ENCODE results near the gene SLC25A2.
"Not testable (repeated sequence)": the region's sequence is repeated elsewhere in the genome, so short reads cannot be mapped to it uniquely, and the experiment has no call there.

DNA sequence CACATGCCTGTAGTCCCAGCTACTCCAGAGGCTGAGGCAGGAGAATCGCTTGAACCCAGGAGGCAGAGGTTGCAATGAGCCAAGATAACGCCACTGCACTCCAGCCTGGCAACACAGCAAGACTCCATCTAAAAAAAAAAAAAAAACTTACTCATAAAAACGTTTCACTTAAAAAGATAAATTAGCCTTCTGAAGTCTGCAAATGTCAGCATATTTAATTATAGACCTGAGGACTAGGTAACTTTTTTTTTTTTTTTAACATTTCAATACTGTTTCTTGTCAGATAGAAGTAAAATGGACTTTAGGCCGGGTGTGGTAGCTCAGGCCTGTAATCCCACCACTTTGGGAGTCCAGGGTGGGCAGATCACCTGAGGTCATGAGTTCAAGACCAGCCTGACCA is 13.1 kb upstream of the SLC25A2 start:
- TF ChIP-seq, protein P1, sequence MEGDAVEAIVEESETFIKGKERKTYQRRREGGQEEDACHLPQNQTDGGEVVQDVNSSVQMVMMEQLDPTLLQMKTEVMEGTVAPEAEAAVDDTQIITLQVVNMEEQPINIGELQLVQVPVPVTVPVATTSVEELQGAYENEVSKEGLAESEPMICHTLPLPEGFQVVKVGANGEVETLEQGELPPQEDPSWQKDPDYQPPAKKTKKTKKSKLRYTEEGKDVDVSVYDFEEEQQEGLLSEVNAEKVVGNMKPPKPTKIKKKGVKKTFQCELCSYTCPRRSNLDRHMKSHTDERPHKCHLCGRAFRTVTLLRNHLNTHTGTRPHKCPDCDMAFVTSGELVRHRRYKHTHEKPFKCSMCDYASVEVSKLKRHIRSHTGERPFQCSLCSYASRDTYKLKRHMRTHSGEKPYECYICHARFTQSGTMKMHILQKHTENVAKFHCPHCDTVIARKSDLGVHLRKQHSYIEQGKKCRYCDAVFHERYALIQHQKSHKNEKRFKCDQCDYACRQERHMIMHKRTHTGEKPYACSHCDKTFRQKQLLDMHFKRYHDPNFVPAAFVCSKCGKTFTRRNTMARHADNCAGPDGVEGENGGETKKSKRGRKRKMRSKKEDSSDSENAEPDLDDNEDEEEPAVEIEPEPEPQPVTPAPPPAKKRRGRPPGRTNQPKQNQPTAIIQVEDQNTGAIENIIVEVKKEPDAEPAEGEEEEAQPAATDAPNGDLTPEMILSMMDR (IDR thresholded peaks at IDR 0.05; ENCODE audit: low read length) = not testable (repeated sequence)
- not testable (repeated sequence) for TF ChIP-seq EZH2 (optimal IDR thresholded peaks at IDR 0.05; ENCODE audit: low read depth, low read length); EZH2phosphoT487 (IDR thresholded peaks at IDR 0.05; ENCODE audit: low read length)

Measured in MM.1S (cell line).